ENCODE data around the gene KRTAP19-6.

DNA sequence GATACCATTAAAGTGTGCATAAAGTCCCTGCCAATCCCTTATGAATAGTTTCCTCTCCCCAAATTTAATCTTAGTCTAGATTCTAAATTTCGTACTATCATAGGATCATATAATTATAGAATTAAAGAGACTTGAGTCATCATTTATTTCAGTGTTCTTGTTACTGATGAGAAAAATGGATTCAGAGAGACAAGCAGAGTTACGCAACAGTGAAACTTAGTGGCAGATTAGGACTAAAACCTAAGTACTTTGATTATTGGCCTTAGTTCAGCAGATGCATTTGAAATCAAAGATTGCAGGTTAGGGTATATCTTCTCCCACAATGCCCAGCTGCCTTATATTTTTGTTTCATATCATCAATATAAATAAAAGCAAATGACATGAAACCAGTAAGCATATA, 20.3 kb upstream of the KRTAP19-6 start:
- TF ChIP-seq, protein P1, sequence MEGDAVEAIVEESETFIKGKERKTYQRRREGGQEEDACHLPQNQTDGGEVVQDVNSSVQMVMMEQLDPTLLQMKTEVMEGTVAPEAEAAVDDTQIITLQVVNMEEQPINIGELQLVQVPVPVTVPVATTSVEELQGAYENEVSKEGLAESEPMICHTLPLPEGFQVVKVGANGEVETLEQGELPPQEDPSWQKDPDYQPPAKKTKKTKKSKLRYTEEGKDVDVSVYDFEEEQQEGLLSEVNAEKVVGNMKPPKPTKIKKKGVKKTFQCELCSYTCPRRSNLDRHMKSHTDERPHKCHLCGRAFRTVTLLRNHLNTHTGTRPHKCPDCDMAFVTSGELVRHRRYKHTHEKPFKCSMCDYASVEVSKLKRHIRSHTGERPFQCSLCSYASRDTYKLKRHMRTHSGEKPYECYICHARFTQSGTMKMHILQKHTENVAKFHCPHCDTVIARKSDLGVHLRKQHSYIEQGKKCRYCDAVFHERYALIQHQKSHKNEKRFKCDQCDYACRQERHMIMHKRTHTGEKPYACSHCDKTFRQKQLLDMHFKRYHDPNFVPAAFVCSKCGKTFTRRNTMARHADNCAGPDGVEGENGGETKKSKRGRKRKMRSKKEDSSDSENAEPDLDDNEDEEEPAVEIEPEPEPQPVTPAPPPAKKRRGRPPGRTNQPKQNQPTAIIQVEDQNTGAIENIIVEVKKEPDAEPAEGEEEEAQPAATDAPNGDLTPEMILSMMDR (IDR thresholded peaks at IDR 0.05) = no peak
- no peak for TF ChIP-seq POLR2A (IDR thresholded peaks at IDR 0.05)

Data from right lobe of liver (tissue), 4 donors.